ENCODE results near the gene XRCC5. TPM values are rescaled to one million over a fixed set of nuclear protein-coding genes. Genes with fewer than 3 reads are reported as not detected.

Gene XRCC5
- total and polyA plus RNA-seq, 2 donors, result 113 to 390 TPM

DNA sequence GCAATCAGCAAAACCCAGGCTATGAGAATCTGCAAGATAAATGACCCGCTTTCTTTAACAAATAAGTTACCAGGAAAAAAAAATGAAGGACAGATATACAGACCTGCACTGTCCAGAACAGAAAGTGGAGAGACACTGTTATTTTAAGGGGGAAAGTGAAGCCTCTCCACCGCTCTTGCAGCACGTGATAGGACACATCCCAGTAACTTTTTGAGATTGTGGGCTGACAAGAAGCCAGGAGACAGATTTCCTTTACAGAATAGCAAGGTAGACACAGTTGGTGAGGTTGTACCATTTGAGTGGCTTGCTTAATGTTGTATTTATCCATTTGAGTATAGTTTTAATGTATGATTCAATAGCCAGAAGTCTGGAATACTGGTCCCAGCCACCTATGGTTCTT is 14.4 kb upstream of the XRCC5 start:
- H3K27ac ChIP-seq (ENCODE audit: low read depth in 1 of 2, low read length in 1 of 2), result no peak overlapping the region
- no peak overlapping the region for H3K4me3 ChIP-seq (ENCODE audit: low read length in 2 of 2)
- no peaks in the 10 kb centered on the region for H3K9me3 ChIP-seq (ENCODE audit: control insufficient read depth in 2 of 2, insufficient read depth in 1 of 2, low read length in 1 of 2)
- no peaks in the 10 kb centered on the region for H3K36me3 ChIP-seq (ENCODE audit: control insufficient read depth in 2 of 2, insufficient read depth in 2 of 2, low read length in 1 of 2)
- no peaks in the 10 kb centered on the region for H3K27me3 ChIP-seq (ENCODE audit: control insufficient read depth in 2 of 2, insufficient read depth in 1 of 2, low read length in 1 of 2)
- no peaks in the 10 kb centered on the region for H3K4me1 ChIP-seq (ENCODE audit: control insufficient read depth in 2 of 2, insufficient read depth in 2 of 2, low read length in 2 of 2)
- DNase-seq (ENCODE audit: low read depth in 6 of 9, low spot score in 9 of 9), result no peak
- WGBS, result 84% methylated on average over 3 of the region's 3 CpGs

- WGBS, result 98% methylated on average over 9 of the region's 9 CpGs
- no peak overlapping the region for H3K4me3 ChIP-seq (ENCODE audit: low read length in 2 of 2)
- H3K27me3 ChIP-seq (ENCODE audit: control insufficient read depth in 2 of 2, insufficient read depth in 1 of 2, low read length in 1 of 2), result no peaks in the 10 kb centered on the region
- H3K4me1 ChIP-seq (ENCODE audit: control insufficient read depth in 2 of 2, insufficient read depth in 2 of 2, low read length in 2 of 2), result no peaks in the 10 kb centered on the region
- no peak for DNase-seq (ENCODE audit: low read depth in 6 of 9, low spot score in 9 of 9)
- no peak overlapping the region for H3K27ac ChIP-seq (ENCODE audit: low read depth in 1 of 2, low read length in 1 of 2)
- H3K9me3 ChIP-seq (ENCODE audit: control insufficient read depth in 2 of 2, insufficient read depth in 1 of 2, low read length in 1 of 2), result no peaks in the 10 kb centered on the region
- H3K36me3 ChIP-seq (ENCODE audit: control insufficient read depth in 2 of 2, insufficient read depth in 2 of 2, low read length in 1 of 2), result peaks cover 0 to 3% of the 10 kb centered on the region in 2 donors
Measured at GRCh38 chr2:216098421-216099334, 10.5 kb upstream of the XRCC5 start.

GRCh38 chr2:216101109-216101508 is 8.0 kb upstream of the XRCC5 start:
- H3K4me3 ChIP-seq (ENCODE audit: low read length in 2 of 2), result no peak overlapping the region
- no peak overlapping the region for H3K27ac ChIP-seq (ENCODE audit: low read depth in 1 of 2, low read length in 1 of 2)
- 96% methylated on average over 4 of the region's 4 CpGs for WGBS
- H3K4me1 ChIP-seq (ENCODE audit: control insufficient read depth in 2 of 2, insufficient read depth in 2 of 2, low read length in 2 of 2), result no peaks in the 10 kb centered on the region
- no peaks in the 10 kb centered on the region for H3K27me3 ChIP-seq (ENCODE audit: control insufficient read depth in 2 of 2, insufficient read depth in 1 of 2, low read length in 1 of 2)
- no peak for DNase-seq (ENCODE audit: low read depth in 6 of 9, low spot score in 9 of 9)
- no peaks in the 10 kb centered on the region for H3K9me3 ChIP-seq (ENCODE audit: control insufficient read depth in 2 of 2, insufficient read depth in 1 of 2, low read length in 1 of 2)
- H3K36me3 ChIP-seq (ENCODE audit: control insufficient read depth in 2 of 2, insufficient read depth in 2 of 2, low read length in 1 of 2), result peaks cover 0 to 3% of the 10 kb centered on the region in 2 donors

DNA sequence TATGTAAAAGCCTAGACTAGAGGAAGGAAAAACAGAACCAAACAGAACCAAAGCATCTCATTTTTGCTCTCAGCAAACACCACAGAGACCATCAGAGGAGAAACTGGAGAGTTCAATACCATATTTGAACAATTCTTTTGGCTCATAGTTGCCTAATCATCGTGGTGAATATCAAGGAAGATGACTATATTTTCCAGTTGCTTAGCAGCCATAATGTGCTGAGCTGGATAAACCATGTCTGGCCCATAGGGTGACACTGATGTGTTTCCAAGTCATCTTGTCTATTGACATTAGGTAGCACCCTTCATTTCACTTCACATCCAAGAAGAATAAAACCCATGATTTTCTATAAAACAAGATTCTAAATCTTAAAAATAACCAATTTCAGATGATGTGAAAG is 5.9 kb upstream of the XRCC5 start:
- Histone ChIP-seq H3K9me3 (ENCODE audit: control insufficient read depth in 2 of 2, insufficient read depth in 1 of 2, low read length in 1 of 2) (no peaks in the 10 kb centered on the region), H3K36me3 (ENCODE audit: control insufficient read depth in 2 of 2, insufficient read depth in 2 of 2, low read length in 1 of 2) (peaks cover 0 to 3% of the 10 kb centered on the region in 2 donors), H3K4me1 (ENCODE audit: control insufficient read depth in 2 of 2, insufficient read depth in 2 of 2, low read length in 2 of 2) (peaks cover 0 to 1% of the 10 kb centered on the region in 2 donors), H3K27me3 (ENCODE audit: control insufficient read depth in 2 of 2, insufficient read depth in 1 of 2, low read length in 1 of 2) (no peaks in the 10 kb centered on the region), H3K4me3 (ENCODE audit: low read length in 2 of 2) (no peak overlapping the region), H3K27ac (ENCODE audit: low read depth in 1 of 2, low read length in 1 of 2) (no peak overlapping the region)
- no peak for DNase-seq (ENCODE audit: low read depth in 6 of 9, low spot score in 9 of 9)
- 63% methylated on average over 1 of the region's 1 CpG for WGBS

GRCh38 chr2:216104691-216105090 is 4.5 kb upstream of the XRCC5 start:
- WGBS, result 88% methylated on average over 3 of the region's 3 CpGs
- Histone ChIP-seq H3K27me3 (ENCODE audit: control insufficient read depth in 2 of 2, insufficient read depth in 1 of 2, low read length in 1 of 2) (no peaks in the 10 kb centered on the region), H3K36me3 (ENCODE audit: control insufficient read depth in 2 of 2, insufficient read depth in 2 of 2, low read length in 1 of 2) (peaks cover 0 to 3% of the 10 kb centered on the region in 2 donors), H3K9me3 (ENCODE audit: control insufficient read depth in 2 of 2, insufficient read depth in 1 of 2, low read length in 1 of 2) (peaks cover 0 to 4% of the 10 kb centered on the region in 2 donors), H3K27ac (ENCODE audit: low read depth in 1 of 2, low read length in 1 of 2) (no peak overlapping the region), H3K4me1 (ENCODE audit: control insufficient read depth in 2 of 2, insufficient read depth in 2 of 2, low read length in 2 of 2) (peaks cover 0 to 5% of the 10 kb centered on the region in 2 donors), H3K4me3 (ENCODE audit: low read length in 2 of 2) (no peak overlapping the region)
- no peak for DNase-seq (ENCODE audit: low read depth in 6 of 9, low spot score in 9 of 9)

GRCh38 chr2:216107320-216107719 is 1.8 kb upstream of the XRCC5 start:
- Histone ChIP-seq H3K9me3 (ENCODE audit: control insufficient read depth in 2 of 2, insufficient read depth in 1 of 2, low read length in 1 of 2) (peaks cover 0 to 4% of the 10 kb centered on the region in 2 donors), H3K27me3 (ENCODE audit: control insufficient read depth in 2 of 2, insufficient read depth in 1 of 2, low read length in 1 of 2) (no peaks in the 10 kb centered on the region), H3K4me1 (ENCODE audit: control insufficient read depth in 2 of 2, insufficient read depth in 2 of 2, low read length in 2 of 2) (peaks cover 10% of the 10 kb centered on the region in 2 donors), H3K4me3 (ENCODE audit: low read length in 2 of 2) (no peak overlapping the region), H3K27ac (ENCODE audit: low read depth in 1 of 2, low read length in 1 of 2) (no peak overlapping the region), H3K36me3 (ENCODE audit: control insufficient read depth in 2 of 2, insufficient read depth in 2 of 2, low read length in 1 of 2) (peaks cover 0 to 19% of the 10 kb centered on the region in 2 donors)
- WGBS, result over 99% methylated on average over 8 of the region's 8 CpGs
- DNase-seq (ENCODE audit: low read depth in 6 of 9, low spot score in 9 of 9), result no peak

GRCh38 chr2:216107760-216108159 is 1.4 kb upstream of the XRCC5 start:
- H3K27me3 ChIP-seq (ENCODE audit: control insufficient read depth in 2 of 2, insufficient read depth in 1 of 2, low read length in 1 of 2), result no peaks in the 10 kb centered on the region
- WGBS, result 90% methylated on average over 13 of the region's 13 CpGs
- no peak for DNase-seq (ENCODE audit: low read depth in 6 of 9, low spot score in 9 of 9)
- H3K27ac ChIP-seq (ENCODE audit: low read depth in 1 of 2, low read length in 1 of 2), result no peak overlapping the region
- H3K36me3 ChIP-seq (ENCODE audit: control insufficient read depth in 2 of 2, insufficient read depth in 2 of 2, low read length in 1 of 2), result peaks cover 0 to 23% of the 10 kb centered on the region in 2 donors
- H3K4me3 ChIP-seq (ENCODE audit: low read length in 2 of 2), result no peak overlapping the region
- peaks cover 10% of the 10 kb centered on the region in 2 donors for H3K4me1 ChIP-seq (ENCODE audit: control insufficient read depth in 2 of 2, insufficient read depth in 2 of 2, low read length in 2 of 2)
- peaks cover 0 to 4% of the 10 kb centered on the region in 2 donors for H3K9me3 ChIP-seq (ENCODE audit: control insufficient read depth in 2 of 2, insufficient read depth in 1 of 2, low read length in 1 of 2)

DNA sequence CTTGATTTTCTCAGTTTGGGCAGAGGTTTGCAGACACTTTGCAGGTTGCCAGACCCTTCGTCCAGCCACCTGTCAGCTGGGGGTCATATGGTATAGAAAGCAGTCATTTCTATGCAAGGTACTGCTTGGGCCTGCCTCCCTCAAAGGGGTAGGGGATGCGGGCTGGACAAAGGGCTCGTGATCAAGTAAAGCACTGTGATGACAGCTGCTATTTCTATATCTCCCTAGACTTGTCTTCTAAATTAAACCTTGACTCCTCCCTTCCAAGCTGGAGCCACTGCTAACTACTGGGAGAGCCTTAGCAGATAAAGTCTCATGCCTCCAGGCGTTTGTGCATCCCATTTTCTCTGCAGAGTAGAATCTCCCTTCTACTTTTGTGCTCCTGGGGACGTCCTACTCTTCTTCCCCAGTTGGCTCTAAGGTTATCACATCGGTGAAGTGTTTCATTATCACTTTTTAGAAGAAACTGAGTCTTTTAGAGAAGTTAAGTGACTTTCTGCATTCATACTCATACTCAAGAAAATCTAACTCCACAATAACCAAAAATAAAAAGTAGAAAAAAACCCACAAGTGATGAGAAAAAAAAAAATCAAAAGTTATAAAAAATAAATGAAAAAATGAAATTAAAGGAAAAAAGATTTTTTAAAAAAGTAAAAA is 710 bp upstream of the XRCC5 start:
- Histone ChIP-seq H3K27ac (ENCODE audit: low read depth in 1 of 2, low read length in 1 of 2) (peak overlapping the region in 1 of 2 donors; percentile 73), H3K4me1 (ENCODE audit: control insufficient read depth in 2 of 2, insufficient read depth in 2 of 2, low read length in 2 of 2) (peaks cover 10% of the 10 kb centered on the region in 2 donors), H3K36me3 (ENCODE audit: control insufficient read depth in 2 of 2, insufficient read depth in 2 of 2, low read length in 1 of 2) (peaks cover 7 to 30% of the 10 kb centered on the region in 2 donors), H3K4me3 (ENCODE audit: low read length in 2 of 2) (peak overlapping the region; percentile 60 to 96), H3K27me3 (ENCODE audit: control insufficient read depth in 2 of 2, insufficient read depth in 1 of 2, low read length in 1 of 2) (no peaks in the 10 kb centered on the region), H3K9me3 (ENCODE audit: control insufficient read depth in 2 of 2, insufficient read depth in 1 of 2, low read length in 1 of 2) (peaks cover 0 to 4% of the 10 kb centered on the region in 2 donors)
- no peak for DNase-seq (ENCODE audit: low read depth in 6 of 9, low spot score in 9 of 9)
- 72% methylated on average over 6 of the region's 6 CpGs for WGBS
